ENCODE data around the gene FAM222A. TPM values are rescaled to one million over a fixed set of nuclear protein-coding genes. Genes with fewer than 3 reads are reported as not detected.

Gene FAM222A
- polyA plus RNA-seq, 1 donor from 2014 or later, result 8.5 TPM

DNA sequence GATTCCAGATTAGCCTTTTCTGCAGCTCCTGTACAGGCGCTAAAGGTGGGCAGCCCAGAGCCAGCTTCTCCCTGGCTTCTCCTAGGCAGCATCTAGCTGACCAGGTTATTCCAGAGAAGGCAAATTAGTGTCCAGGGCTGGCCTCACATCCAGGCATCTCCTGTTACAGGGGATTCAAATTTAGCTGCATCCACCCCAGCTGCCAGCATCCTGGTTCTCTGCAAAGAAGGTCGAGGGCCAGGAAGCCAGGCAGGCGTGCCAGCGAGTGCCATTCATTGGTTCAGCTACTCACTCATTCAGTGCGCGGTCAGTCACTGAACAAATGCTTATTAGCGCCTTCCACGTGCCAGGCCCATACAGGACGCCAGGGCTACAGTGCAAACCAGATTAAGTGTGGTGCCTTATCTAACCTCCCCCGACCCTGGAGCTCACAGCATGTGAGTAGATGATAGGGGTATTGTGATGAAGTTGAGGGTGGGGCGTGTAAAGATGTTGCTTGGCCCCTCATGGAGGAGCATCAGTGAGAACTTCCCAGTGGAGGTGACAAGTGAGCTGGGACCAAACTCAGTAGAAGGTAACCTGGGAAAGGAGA, 15.7 kb upstream of the FAM222A start:
- Histone ChIP-seq H3K27ac (ENCODE audit: low read length) (no peak overlapping the region), H3K36me3 (ENCODE audit: insufficient read depth, low read length) (no peaks in the 10 kb centered on the region), H3K4me2 (ENCODE audit: low read length) (no peak overlapping the region), H3K4me3 (ENCODE audit: low read length) (no peak overlapping the region), H3F3A (ENCODE audit: insufficient read depth, low read length, poor library complexity, severe bottlenecking) (no peaks in the 10 kb centered on the region), H3K9me3 (ENCODE audit: low read length) (no peaks in the 10 kb centered on the region), H2AFZ (ENCODE audit: low read depth, low read length) (no peak overlapping the region), H3K9ac (ENCODE audit: low read length) (no peak overlapping the region), H3K9me2 (ENCODE audit: insufficient read depth, low read length) (no peaks in the 10 kb centered on the region), H3K27me3 (ENCODE audit: insufficient read depth, low read depth, low read length) (no peaks in the 10 kb centered on the region), H3K79me2 (replicated peaks; ENCODE audit: insufficient read depth, low read length) (no peaks in the 10 kb centered on the region), H4K20me1 (ENCODE audit: insufficient read depth) (no peaks in the 10 kb centered on the region)
- TF ChIP-seq EZH2 (IDR thresholded peaks at IDR 0.05; ENCODE audit: borderline replicate concordance, insufficient read depth, low read length, poor library complexity, severe bottlenecking), result no peak
- TF ChIP-seq POLR2AphosphoS5 (IDR thresholded peaks at IDR 0.05), result no peak

DNA sequence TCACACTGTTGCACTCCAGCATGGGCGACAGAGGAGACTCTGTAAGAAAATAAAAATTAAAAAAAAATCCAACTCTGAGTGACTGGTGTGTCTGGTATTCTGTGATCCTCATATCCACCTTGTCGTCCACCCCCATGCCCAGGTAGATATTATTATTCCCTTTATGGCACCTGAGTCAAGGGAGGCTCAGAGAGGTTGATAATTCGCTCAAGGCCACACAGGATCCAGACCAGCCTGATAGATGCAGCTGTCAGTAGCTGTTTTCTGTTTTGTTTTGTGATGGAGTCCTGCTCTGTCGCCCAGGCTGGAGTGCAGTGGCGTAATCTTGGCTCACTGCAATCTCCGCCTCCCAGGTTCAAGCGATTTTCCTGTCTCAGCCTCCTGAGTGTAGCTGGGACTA, 14.8 kb upstream of the FAM222A start:
- Histone ChIP-seq H3F3A (ENCODE audit: insufficient read depth, low read length, poor library complexity, severe bottlenecking) (no peaks in the 10 kb centered on the region), H3K27ac (ENCODE audit: low read length) (no peak overlapping the region), H3K9me3 (ENCODE audit: low read length) (no peaks in the 10 kb centered on the region), H3K9me2 (ENCODE audit: insufficient read depth, low read length) (no peaks in the 10 kb centered on the region), H3K36me3 (ENCODE audit: insufficient read depth, low read length) (no peaks in the 10 kb centered on the region), H3K4me3 (ENCODE audit: low read length) (no peak overlapping the region), H3K9ac (ENCODE audit: low read length) (no peak overlapping the region), H3K4me2 (ENCODE audit: low read length) (no peak overlapping the region), H3K79me2 (replicated peaks; ENCODE audit: insufficient read depth, low read length) (no peaks in the 10 kb centered on the region), H4K20me1 (ENCODE audit: insufficient read depth) (no peaks in the 10 kb centered on the region), H3K27me3 (ENCODE audit: insufficient read depth, low read depth, low read length) (no peaks in the 10 kb centered on the region), H2AFZ (ENCODE audit: low read depth, low read length) (no peak overlapping the region)
- TF ChIP-seq EP300 (conservative IDR thresholded peaks at IDR 0.05; ENCODE audit: poor library complexity, severe bottlenecking), result no peak
- no peak for TF ChIP-seq SMC3 (conservative IDR thresholded peaks at IDR 0.05; ENCODE audit: poor library complexity)
- TF ChIP-seq RAD21 (conservative IDR thresholded peaks at IDR 0.05), result no peak
- no peak for TF ChIP-seq POLR2AphosphoS5 (IDR thresholded peaks at IDR 0.05)
- TF ChIP-seq MXI1 (conservative IDR thresholded peaks at IDR 0.05; ENCODE audit: poor library complexity, severe bottlenecking), result no peak
- no peak for TF ChIP-seq EZH2 (IDR thresholded peaks at IDR 0.05; ENCODE audit: borderline replicate concordance, insufficient read depth, low read length, poor library complexity, severe bottlenecking)
- TF ChIP-seq, protein P1, sequence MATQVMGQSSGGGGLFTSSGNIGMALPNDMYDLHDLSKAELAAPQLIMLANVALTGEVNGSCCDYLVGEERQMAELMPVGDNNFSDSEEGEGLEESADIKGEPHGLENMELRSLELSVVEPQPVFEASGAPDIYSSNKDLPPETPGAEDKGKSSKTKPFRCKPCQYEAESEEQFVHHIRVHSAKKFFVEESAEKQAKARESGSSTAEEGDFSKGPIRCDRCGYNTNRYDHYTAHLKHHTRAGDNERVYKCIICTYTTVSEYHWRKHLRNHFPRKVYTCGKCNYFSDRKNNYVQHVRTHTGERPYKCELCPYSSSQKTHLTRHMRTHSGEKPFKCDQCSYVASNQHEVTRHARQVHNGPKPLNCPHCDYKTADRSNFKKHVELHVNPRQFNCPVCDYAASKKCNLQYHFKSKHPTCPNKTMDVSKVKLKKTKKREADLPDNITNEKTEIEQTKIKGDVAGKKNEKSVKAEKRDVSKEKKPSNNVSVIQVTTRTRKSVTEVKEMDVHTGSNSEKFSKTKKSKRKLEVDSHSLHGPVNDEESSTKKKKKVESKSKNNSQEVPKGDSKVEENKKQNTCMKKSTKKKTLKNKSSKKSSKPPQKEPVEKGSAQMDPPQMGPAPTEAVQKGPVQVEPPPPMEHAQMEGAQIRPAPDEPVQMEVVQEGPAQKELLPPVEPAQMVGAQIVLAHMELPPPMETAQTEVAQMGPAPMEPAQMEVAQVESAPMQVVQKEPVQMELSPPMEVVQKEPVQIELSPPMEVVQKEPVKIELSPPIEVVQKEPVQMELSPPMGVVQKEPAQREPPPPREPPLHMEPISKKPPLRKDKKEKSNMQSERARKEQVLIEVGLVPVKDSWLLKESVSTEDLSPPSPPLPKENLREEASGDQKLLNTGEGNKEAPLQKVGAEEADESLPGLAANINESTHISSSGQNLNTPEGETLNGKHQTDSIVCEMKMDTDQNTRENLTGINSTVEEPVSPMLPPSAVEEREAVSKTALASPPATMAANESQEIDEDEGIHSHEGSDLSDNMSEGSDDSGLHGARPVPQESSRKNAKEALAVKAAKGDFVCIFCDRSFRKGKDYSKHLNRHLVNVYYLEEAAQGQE (IDR thresholded peaks at IDR 0.05; ENCODE audit: borderline replicate concordance), result no peak
- TF ChIP-seq, protein P2, sequence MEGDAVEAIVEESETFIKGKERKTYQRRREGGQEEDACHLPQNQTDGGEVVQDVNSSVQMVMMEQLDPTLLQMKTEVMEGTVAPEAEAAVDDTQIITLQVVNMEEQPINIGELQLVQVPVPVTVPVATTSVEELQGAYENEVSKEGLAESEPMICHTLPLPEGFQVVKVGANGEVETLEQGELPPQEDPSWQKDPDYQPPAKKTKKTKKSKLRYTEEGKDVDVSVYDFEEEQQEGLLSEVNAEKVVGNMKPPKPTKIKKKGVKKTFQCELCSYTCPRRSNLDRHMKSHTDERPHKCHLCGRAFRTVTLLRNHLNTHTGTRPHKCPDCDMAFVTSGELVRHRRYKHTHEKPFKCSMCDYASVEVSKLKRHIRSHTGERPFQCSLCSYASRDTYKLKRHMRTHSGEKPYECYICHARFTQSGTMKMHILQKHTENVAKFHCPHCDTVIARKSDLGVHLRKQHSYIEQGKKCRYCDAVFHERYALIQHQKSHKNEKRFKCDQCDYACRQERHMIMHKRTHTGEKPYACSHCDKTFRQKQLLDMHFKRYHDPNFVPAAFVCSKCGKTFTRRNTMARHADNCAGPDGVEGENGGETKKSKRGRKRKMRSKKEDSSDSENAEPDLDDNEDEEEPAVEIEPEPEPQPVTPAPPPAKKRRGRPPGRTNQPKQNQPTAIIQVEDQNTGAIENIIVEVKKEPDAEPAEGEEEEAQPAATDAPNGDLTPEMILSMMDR (IDR thresholded peaks at IDR 0.05; ENCODE audit: poor library complexity, severe bottlenecking), result no peak
- no peak for TF ChIP-seq TAF1 (IDR thresholded peaks at IDR 0.05; ENCODE audit: low read depth)

Measured in neural cell (in vitro differentiated cells).